AG09309 (cell line): ENCODE data around the gene CCDC158.

Source experiments
- DNase-seq: peaks from one replicate; pipeline ENCODE4 v3.0.0-alpha.2; 2010; ENCODE audit warnings: low read depth
- H3K4me3 ChIP-seq: 2 replicates; pipeline ENCODE4 v1.5.1; 2011; ENCODE audit warnings: mild to moderate bottlenecking, low read depth, low read length, moderate library complexity; ENCODE audit not compliant: control insufficient read depth
- CTCF ChIP-seq: IDR thresholded peaks from 2 replicates; pipeline ENCODE4 v1.5.1; 2011; ENCODE audit warnings: mild to moderate bottlenecking, low read depth, low read length, inconsistent platforms; ENCODE audit not compliant: insufficient read depth, control insufficient read depth; ENCODE audit errors: missing control alignments

CCDC158 gene

GRCh38 chr4:76407440-76408119 is 13.4 kb downstream of the CCDC158 start:
- no peak for DNase-seq
- no peak overlapping the region for H3K4me3 ChIP-seq
- no peak for TF ChIP-seq CTCF

- TF ChIP-seq CTCF, result no peak
- DNase-seq, result no peak
- no peak overlapping the region for H3K4me3 ChIP-seq
Measured at GRCh38 chr4:76406081-76406480, 14.9 kb downstream of the CCDC158 start.

GRCh38 chr4:76401654-76402053 is 19.3 kb downstream of the CCDC158 start:
- DNase-seq, result no peak
- no peak overlapping the region for H3K4me3 ChIP-seq
- TF ChIP-seq CTCF, result no peak

- H3K4me3 ChIP-seq, result no peak overlapping the region
- no peak for TF ChIP-seq CTCF
- DNase-seq, result no peak
Measured at GRCh38 chr4:76388160-76388908, 32.6 kb downstream of the CCDC158 start.

- no peak for TF ChIP-seq CTCF
- no peak overlapping the region for H3K4me3 ChIP-seq
- DNase-seq, result no peak
Measured at GRCh38 chr4:76386566-76387305, 34.2 kb downstream of the CCDC158 start.

GRCh38 chr4:76385974-76386373 is 35.0 kb downstream of the CCDC158 start:
- no peak for DNase-seq
- H3K4me3 ChIP-seq, result no peak overlapping the region
- no peak for TF ChIP-seq CTCF
